ENCODE results near the gene KNTC1. TPM values are rescaled to one million over a fixed set of nuclear protein-coding genes. Genes with fewer than 3 reads are reported as not detected.
"Not testable (repeated sequence)": the region's sequence is repeated elsewhere in the genome, so short reads cannot be mapped to it uniquely, and the experiment has no call there.

Gene KNTC1
- total and polyA plus RNA-seq, 2 of the 13 experiments (the other 11 are each of a cell fraction or from before 2014, with no cell fraction given) = 45.1 to 57.6 TPM

DNA sequence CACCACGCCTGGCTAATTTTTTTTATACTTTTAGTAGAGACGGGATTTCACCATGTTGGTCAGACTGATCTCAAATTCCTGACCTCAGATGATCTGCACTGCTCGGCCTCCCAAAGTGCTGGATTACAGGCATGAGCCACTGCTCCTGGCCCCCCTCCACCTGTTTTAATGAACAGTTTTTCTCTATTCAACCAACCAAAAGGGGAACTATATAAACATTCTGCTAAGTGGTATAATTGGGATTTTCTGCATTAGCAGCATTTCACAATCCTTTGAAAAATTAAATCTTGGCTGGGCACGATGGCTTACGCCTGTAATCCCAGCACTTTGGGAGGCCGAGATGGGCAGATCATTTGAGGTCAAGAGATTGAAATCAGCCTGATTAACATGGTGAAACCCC is 44.8 kb downstream of the KNTC1 start:
- Histone ChIP-seq H3K4me3 (replicated peaks in 1 of 3; ENCODE audit: insufficient read depth in 1 of 3, low read depth in 2 of 3, low read length in 3 of 3) (no peak overlapping the region), H3K79me2 (ENCODE audit: insufficient read depth, low read length) (no peaks in the 10 kb centered on the region), H3K9ac (ENCODE audit: insufficient read depth, low read depth, low read length) (no peak overlapping the region), H4K20me1 (ENCODE audit: insufficient read depth, low read length) (no peaks in the 10 kb centered on the region), H3K27ac (ENCODE audit: extremely low read length, insufficient read depth, low read length) (no peak overlapping the region), H3K27me3 (ENCODE audit: control insufficient read depth in 1 of 2, insufficient read depth in 2 of 2, low read length in 2 of 2) (no peaks in the 10 kb centered on the region), H3K36me3 (replicated peaks in 1 of 2; ENCODE audit: control insufficient read depth in 1 of 2, insufficient read depth in 2 of 2, low read length in 2 of 2) (peaks cover 8 to 60% of the 10 kb centered on the region in 2 experiments), H3K4me1 (ENCODE audit: insufficient read depth, low read length) (no peaks in the 10 kb centered on the region), H2AFZ (ENCODE audit: low read length) (no peak overlapping the region), H3K9me3 (ENCODE audit: low read length) (no peaks in the 10 kb centered on the region), H3K4me2 (ENCODE audit: low read depth, low read length) (no peak overlapping the region)
- FAIRE-seq (no peak), DNase-seq (ENCODE audit: low spot score) (no peak), ATAC-seq (no peak)
- intact Hi-C loops (cut with micrococcal nuclease; ENCODE audit: unreplicated experiment) = no loop called here
- POLR2A ChIA-PET = no interaction called here
- CTCF ChIA-PET (ENCODE audit: low intra/inter-chr PET ratio, low total read pairs) = no interaction called here
- in situ Hi-C loops (cut with HindIII; ENCODE audit: extremely low pct_ligation_motif_present, low pct_unique_long_range_greater_than_20kb) = no loop called here
- TF ChIP-seq MED13 (CRISPR knock-in tag; IDR thresholded peaks at IDR 0.05) = no peak
- TF ChIP-seq IKZF4 (CRISPR knock-in tag; IDR thresholded peaks at IDR 0.05; ENCODE audit: borderline replicate concordance, low read depth, not compliant biosample characterization) = no peak
- no peak for TF ChIP-seq ZNF7 (CRISPR knock-in tag; IDR thresholded peaks at IDR 0.05)
- no peak for TF ChIP-seq ZNF235 (CRISPR knock-in tag; IDR thresholded peaks at IDR 0.05; ENCODE audit: borderline replicate concordance)
- TF ChIP-seq KDM1A (CRISPR knock-in tag; IDR thresholded peaks at IDR 0.05) = no peak
- no peak for TF ChIP-seq HOXA5 (CRISPR knock-in tag; IDR thresholded peaks at IDR 0.05)
- TF ChIP-seq ZNF280D (CRISPR knock-in tag; IDR thresholded peaks at IDR 0.05) = no peak
- TF ChIP-seq, protein P1, sequence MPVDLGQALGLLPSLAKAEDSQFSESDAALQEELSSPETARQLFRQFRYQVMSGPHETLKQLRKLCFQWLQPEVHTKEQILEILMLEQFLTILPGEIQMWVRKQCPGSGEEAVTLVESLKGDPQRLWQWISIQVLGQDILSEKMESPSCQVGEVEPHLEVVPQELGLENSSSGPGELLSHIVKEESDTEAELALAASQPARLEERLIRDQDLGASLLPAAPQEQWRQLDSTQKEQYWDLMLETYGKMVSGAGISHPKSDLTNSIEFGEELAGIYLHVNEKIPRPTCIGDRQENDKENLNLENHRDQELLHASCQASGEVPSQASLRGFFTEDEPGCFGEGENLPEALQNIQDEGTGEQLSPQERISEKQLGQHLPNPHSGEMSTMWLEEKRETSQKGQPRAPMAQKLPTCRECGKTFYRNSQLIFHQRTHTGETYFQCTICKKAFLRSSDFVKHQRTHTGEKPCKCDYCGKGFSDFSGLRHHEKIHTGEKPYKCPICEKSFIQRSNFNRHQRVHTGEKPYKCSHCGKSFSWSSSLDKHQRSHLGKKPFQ (CRISPR knock-in tag; IDR thresholded peaks at IDR 0.05; ENCODE audit: insufficient replicate concordance) = no peak
- no TSS peak for BruUV-seq (replicated peaks)
- WGBS (ENCODE audit: low lambda C conversion rate) = 85% methylated on average over 6 of the region's 6 CpGs

DNA sequence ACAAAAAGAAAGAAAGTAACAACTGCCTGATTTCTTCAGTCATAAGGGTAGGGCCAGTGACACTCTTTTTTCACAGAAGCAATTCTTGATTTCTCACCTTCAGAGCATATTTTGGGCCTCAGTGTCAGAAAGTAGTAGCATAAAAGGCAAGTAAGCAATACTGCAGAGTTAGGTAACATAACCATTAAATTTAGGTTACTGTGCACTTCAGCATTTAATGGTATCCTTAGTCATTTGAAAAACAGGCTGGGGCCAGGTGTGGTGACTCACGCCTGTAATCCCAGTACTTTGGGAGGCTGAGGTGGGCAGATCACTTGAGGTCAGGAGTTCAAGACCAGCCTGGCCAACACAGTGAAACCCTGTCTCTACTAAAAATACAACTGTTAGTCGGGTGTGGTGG is 56.2 kb downstream of the KNTC1 start:
- H2AFZ ChIP-seq (ENCODE audit: low read length); in situ Hi-C loops (cut with HindIII; ENCODE audit: extremely low pct_ligation_motif_present, low pct_unique_long_range_greater_than_20kb); CTCF ChIA-PET (ENCODE audit: low intra/inter-chr PET ratio, low total read pairs); H3K4me3 ChIP-seq (replicated peaks in 1 of 3; ENCODE audit: insufficient read depth in 1 of 3, low read depth in 2 of 3, low read length in 3 of 3); H3K9ac ChIP-seq (ENCODE audit: insufficient read depth, low read depth, low read length); H3K27me3 ChIP-seq (ENCODE audit: control insufficient read depth in 1 of 2, insufficient read depth in 2 of 2, low read length in 2 of 2); ATAC-seq; H4K20me1 ChIP-seq (ENCODE audit: insufficient read depth, low read length); intact Hi-C loops (cut with micrococcal nuclease; ENCODE audit: unreplicated experiment); H3K4me2 ChIP-seq (ENCODE audit: low read depth, low read length); H3K79me2 ChIP-seq (ENCODE audit: insufficient read depth, low read length); DNase-seq (ENCODE audit: low spot score); H3K4me1 ChIP-seq (ENCODE audit: insufficient read depth, low read length); FAIRE-seq; BruUV-seq (replicated peaks); POLR2A ChIA-PET; H3K27ac ChIP-seq (ENCODE audit: extremely low read length, insufficient read depth, low read length); H3K9me3 ChIP-seq (ENCODE audit: low read length): not testable (repeated sequence)
- H3K36me3 ChIP-seq (replicated peaks in 1 of 2; ENCODE audit: control insufficient read depth in 1 of 2, insufficient read depth in 2 of 2, low read length in 2 of 2) = peaks cover 10 to 59% of the 10 kb centered on the region in 2 experiments
- WGBS (ENCODE audit: low lambda C conversion rate) = 93% methylated on average over 2 of the region's 2 CpGs

All from HepG2 (cell line).